Stimulated activated CD8-positive, alpha-beta memory T cell treated with anti-CD3 and anti-CD28 coated beads, Interleukin-4, amount 100 ng/mL, for 4 hours (primary cell): ENCODE measurements around the gene OSBPL8.
A peak's percentile ranks its signal among the peaks of the same experiment; 100 is the strongest.

ENCODE experiments used
- DNase-seq, 2 donors: peaks; one replicate each; pipeline ENCODE4 v3.0.0-alpha.2; 2020; ENCODE audit warnings: low read depth in 2 of 2, low spot score in 1 of 2

The OSBPL8 gene, protein sequence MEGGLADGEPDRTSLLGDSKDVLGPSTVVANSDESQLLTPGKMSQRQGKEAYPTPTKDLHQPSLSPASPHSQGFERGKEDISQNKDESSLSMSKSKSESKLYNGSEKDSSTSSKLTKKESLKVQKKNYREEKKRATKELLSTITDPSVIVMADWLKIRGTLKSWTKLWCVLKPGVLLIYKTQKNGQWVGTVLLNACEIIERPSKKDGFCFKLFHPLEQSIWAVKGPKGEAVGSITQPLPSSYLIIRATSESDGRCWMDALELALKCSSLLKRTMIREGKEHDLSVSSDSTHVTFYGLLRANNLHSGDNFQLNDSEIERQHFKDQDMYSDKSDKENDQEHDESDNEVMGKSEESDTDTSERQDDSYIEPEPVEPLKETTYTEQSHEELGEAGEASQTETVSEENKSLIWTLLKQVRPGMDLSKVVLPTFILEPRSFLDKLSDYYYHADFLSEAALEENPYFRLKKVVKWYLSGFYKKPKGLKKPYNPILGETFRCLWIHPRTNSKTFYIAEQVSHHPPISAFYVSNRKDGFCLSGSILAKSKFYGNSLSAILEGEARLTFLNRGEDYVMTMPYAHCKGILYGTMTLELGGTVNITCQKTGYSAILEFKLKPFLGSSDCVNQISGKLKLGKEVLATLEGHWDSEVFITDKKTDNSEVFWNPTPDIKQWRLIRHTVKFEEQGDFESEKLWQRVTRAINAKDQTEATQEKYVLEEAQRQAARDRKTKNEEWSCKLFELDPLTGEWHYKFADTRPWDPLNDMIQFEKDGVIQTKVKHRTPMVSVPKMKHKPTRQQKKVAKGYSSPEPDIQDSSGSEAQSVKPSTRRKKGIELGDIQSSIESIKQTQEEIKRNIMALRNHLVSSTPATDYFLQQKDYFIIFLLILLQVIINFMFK

DNA sequence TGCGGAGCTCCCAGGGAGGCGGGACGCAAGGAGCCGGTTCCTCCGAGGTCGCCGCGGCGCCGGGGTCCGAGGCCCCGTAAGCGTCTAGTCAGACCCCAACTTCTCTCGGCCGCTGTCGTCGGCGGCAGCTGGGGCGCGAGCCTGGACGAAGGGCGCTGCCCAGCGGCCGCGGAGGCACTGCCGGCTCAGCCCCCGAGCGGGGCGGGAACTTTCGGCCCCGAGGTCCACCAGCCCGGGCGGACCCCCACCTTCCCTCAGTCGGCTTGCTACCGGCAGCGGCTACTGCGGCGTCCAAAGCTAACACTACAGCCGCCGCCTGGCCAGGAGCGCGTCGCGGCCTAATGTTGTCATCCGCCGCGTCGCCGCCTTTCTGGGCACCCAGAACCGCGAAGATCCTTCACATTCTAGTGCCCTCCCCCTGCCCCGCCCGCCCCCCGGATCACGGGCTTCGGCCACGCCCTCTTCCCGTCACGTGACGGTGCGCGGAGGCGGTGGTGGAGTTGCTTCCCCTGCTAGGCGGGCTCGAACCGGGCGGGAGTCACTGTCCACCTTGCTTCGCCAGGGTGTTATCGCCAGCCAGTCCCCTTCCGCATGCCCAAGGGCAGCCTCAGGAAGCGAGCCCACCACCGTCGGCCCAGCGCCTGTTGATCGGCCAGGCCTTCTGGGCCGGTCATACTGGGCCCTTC is at the start of gene OSBPL8:
TSS of gene OSBPL8 (minus strand) at position 372 of the 686 bp plus-strand sequence. CDS start 72,220 bp downstream, outside the sequence.
- peak; percentile 92 to 98 for DNase-seq

DNA sequence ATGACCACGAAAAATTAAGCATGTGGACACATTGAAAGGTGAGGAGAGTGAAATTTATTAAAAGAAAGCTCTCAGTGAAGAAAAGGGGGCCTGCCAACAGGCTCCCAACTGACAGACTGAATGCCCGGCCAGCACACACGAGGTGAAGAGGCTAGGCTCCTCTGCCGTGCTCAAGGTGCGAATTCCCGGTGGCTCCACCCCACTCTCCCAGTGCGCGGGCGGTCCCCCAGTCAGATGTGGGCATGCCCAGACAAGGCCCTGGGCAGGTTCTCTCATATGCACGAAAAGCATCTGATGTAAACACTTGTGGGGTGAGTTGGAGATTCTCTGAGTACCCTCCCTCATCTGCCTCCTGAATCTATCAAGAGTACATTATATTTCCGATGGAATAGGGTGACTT is 48.5 kb upstream of the OSBPL8 start:
- DNase-seq, result no peak

DNA sequence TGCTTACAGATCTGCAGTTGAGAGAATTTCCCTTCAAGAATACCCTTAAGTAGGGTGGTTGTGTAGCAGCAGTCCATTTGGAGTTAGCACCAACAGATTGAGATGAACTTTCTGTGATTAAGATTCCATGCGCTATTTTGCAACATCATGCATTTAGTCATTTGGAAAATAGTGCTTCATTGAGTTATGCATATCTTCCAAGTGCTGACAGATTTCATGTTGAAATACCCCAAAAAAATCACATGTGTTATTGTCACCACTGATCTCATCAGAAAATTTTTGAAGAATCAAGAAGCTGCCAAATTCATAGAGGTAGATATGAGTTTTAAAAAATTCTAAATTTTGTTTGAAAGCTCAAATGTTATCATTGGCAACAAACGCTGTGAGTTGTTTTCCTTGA is 35.5 kb upstream of the OSBPL8 start:
- no peak for DNase-seq

DNA sequence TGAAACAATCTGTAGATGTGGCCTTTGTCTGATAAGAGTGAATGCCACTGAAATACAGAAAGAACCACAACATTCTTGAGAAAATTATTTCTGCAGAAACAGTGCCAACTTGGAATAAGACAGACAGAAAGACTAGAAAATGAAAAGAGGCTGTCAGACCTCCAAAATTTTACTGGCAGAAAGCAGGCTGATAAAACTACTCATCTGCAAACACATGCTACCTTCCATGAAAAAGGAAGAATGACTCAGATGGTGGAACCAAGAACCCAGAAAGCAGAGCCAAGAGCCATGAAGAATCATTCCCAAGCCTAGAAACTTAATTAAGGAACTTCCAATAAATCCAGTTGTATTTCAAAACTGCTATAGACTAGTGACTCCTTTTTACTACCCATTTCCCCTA is 31.9 kb upstream of the OSBPL8 start:
- no peak for DNase-seq

DNA sequence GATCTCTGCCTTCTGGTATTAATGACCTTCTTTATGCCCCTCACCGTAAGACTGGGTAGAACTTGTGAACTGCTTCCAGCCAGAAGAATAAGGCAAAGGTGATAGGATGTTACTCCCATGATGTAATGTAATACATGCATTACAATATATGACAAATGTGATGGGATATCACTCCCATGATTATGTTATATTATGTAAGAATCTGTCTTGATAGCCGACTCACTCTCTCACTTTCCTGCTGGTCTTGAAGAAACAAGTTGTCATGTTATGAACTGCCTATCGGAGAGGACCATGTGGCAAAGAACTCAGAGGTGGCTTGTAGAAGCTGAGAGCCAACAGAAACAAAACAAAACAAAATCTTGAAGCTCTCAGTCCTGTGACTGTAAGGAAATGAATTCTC is 30.6 kb upstream of the OSBPL8 start:
- no peak for DNase-seq

DNA sequence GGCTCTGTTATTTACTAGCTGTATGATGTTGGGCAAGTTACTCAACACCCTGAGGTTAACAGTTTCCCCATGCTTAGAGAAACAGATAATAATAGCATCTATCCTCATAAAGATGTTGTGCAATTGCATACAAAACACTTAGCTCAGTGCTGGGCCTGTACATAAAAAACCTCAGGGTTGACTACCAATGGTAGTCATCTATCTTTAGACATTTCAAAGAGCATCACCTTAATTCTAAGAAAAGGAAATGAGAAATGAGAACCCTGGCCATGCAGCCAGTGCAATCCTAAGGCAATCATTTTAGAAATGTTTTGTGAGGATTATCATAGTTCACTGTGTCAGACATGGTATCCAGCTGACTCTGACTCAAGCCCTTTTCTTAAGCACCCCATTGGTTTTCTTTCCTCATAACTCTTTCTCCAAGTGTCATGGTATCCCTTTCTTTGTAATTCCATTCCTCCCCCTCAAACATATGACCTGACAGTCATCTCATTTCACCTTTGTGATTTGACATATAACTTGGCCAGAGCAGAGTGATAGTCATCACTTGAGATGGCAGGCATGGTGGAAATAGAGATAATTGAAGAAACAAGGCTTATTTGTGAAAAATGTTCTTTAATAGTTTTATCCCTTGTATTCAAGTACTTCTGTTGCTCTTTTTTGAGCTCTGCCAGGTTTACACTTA is 29.5 kb upstream of the OSBPL8 start:
- no peak for DNase-seq

DNA sequence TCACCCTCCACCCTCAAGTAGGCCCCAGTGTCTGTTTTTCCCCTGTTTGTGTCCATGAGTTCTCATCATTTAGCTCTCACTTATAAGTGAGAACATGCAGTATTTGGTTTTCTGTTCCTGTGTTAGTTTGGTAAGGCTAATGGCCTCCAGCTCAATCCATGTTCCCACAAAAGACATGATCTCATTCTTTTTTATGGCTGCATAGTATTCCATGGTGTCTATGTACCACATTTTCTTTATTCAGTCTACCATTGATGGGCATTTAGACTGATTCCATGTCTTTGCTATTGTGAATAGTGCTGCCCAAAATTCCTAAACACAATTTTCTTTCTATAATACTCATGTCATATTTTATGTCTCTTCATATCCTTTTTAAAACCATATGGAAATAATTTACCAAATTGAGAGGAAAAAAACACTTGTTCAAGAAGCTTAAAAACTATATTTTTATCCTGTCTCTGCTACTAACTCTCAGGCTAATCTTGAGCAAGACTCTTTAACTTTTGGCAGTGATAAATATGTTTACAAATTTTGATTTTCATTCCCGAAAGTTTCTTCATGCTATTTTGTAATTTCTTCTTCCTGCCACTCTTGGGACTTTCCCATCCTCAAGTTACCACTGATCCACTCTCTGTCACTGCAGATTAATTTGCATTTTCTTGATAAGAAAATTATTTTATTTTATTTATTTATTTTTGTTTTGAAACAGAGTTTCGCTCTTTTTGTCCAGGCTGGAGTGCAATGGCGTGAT is 28.0 kb upstream of the OSBPL8 start:
- DNase-seq, result no peak

DNA sequence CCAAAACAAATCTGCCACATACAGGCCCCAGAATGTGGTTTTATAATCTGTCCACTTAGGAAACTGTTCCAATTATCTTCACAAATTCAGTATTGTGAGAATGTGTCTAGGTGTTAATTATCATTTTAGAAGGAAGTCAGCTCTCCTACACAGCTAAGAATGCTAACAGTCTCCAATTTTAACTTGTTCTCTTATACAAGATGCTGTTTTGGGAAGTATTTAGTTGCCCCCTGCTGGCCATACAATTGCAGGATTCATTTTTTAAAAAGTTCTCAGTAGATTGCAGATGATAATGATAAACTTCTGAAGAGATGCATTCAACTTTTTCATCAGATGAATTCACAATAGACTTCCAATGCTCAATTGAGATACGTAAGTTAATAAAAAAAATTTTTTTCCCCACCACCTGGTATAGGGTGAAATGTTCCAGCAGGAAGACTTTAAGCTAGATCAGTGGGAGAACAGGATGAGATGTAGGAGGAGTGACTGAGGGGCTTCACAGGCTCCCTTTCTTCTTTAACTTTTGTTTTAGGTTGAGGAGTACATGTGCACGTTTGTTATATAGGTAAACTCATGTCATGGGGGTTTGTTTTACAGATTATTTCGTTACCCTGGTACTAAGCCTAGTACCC is 27.3 kb upstream of the OSBPL8 start:
- DNase-seq, result peak in 1 of 2 donors; percentile 13

DNA sequence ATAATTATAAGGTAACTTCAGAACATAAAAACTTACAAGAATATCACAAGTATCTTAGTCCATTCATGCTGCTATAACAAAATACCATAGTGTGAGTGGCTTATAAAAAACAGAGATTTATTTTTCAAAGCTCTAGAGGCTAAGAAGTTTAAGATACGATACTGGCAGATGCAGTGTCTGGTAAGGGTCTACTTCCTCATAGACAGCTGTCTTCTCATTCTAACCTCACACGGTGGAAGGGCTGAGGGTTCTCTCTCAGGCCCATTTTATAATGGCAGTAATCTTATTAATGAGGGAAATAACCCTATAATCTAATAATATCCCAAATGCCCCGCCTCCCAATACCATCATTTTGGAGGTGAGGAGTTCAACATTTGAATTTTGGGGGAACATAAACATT is 23.7 kb upstream of the OSBPL8 start:
- DNase-seq, result no peak

DNA sequence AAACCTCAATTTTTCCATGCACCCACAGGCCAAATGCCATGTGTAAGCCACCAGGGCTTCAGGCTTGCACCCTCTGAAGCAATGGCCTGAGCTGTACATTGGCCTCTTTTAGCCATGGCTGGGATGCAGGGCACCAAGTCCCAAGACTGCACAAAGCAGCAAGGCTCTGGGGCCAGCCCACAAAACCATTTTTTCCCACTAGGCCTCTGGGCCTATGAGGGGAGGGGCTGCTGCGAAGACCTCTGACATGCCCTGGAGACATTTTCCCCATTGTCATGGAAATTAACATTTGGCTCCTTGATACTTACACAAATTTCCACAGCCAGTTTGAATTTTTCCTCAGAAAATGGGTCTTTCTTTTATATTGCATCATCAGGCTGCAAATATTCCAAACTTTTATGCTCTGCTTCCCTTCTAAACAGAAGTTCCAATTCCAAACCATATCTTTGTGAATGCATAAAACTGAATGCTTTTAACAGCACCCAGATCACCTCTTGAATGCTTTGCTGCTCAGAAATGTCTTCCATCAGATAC is 14.3 kb upstream of the OSBPL8 start:
- no peak for DNase-seq

DNA sequence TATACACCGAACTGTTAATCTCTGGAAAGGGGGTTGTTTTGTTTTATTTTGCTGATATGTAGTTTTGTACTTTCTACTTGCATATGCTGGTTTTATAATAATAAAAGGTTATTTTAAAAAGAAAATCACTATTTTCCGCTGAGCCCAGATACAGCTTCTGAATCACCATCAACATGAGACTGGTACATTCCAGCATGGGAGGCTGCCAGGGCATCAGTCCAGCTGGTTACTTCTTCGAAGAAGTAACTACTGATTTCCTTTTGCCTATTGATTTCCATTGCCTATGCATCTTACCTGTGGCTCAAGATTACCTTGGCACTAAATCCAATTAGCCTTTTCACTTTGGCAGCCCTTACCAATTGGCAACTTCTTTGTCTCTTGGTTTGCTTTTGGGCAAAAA is 11.7 kb upstream of the OSBPL8 start:
- no peak for DNase-seq

DNA sequence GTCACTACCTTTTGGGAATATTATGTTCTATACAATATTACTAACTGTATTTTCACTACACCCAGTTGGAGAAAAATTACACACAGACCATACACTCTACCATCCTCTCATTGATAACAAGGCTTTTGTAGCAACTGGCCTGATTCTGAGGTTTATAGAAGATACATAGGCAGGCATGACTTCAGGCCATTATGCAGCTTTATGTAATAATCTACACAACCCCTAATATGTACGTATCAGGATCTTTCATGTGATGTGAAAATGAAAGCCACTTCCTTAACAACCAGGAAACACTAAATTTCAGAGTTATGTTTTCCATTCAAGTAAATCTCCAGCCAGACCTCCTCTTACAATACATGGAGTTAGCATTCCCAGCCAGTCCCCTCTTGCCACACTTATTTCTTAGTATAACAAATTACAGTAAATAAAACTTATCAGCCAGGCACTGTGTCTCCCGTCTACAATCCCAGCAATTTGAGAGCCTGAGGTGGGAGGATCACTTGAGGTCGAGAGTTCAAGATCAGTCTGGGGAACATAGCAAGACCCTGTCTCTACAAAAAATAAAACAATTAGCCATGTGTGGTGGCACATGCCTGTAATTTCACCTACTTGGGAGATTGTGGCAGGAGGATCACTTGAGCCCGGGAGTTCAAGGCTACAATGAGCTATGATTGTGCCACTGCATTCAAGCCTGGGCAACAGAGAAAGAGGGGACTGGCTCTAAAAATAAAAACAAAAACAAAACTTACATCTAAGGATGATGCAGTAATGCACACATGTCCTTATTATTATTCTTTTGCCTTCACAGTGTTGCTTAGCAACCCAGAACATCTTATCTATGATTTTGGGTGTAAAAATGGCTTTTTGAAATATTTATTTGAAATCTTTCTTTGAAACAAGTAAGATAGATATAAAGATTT is 10.4 kb upstream of the OSBPL8 start:
- no peak for DNase-seq

DNA sequence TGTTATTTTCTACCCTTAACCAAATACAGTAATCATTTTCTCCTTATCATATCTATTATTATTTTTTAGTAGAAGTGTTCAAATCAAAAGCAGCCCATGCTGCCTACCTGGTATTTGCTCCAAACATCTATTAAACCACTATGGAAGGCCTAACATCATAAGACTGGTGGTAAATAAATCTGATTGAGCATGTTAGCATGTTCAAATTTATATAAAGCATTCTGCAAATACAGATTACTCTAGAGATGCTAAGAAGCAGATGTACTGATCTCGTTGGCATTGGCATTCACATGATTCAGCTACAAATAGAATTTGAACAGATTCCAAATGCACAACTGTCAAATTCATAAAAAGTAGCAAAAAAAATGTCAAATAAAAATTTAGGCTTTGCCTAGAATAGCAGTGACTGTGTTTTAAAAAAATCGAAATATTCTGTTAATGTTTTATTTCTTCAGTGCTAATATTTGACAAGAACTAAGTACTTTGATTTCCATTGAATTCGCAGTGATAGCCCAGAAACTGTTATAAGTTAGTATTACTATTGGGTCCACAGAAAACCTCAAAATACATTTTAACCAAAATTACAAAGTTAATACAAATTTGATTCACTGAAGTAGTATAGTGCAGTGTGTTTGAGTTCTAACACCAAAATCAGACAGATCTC is 9.4 kb upstream of the OSBPL8 start:
- DNase-seq, result no peak

DNA sequence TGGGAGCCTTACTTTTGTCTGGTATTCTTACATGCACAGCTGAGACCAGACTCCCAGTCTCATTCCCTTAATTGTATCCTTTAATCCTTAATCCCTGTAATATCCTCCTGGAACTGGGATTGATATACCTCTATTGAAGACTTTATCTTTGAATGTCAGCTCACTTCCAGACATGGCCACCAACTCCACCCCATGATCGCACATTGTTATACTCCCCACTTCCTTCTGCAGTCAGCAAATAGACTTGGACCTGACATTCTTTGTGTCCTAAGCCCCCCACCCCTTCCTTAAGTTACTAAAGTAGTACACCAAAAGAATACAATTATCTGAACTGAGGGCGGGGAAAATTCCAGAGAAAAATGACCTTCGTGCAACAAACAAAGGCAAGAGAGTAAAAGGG is 8.6 kb upstream of the OSBPL8 start:
- DNase-seq, result no peak

DNA sequence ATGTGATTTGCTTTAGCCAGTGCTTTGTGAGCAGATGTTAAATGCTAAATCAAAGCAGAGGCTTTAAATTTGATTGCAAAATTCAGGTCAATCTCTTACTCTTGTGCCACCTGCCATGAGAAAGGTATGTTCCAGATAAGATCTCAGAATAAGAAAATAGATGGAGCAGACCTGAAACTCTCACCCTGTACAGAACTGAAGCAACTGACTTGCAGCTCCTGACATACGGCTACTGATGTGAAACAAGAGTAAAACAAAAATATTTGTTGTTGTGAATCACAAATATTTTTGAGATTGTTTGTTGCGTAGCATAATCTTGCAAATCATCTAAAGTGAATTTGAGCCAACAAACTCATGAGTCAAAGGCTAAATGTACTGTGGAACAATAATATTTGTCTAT is 3.5 kb upstream of the OSBPL8 start:
- DNase-seq, result no peak

DNA sequence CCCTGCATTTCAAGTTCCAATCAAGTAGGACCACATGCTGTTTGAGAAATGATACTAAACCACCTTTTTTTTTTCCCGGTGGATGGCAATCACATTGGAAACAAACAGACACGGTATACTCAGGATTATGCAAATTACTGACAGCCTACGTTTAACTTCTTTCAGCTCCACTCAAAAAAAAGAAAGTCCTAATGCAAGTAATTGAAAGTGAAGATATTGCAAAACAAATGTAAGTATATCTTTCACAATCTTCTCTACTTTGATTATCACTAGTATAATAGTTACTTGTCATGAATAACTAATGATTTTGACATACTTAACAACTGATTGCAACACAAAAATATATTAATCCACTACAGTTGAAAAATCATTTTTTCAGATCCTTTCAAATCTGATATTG is 2.6 kb upstream of the OSBPL8 start:
- no peak for DNase-seq

DNA sequence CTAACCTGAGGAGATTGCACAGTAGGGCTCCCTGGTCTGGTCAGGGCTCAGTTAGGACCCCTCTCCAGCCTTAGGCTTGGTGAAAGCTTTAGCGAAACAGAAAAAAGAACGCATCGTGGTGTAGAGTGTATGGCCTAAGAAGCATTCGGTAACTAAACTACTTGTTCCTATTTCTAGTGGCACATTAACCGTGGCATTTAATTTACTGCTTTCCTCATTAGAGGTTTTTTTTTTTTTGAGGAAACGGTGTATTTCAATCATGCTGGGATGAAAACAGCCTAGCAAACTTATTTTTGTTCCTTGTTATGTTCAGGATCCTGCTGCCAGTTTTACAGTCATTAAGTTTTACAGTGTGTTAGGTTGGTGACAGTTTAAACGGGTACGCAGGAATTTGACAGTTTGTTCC is 518 bp upstream of the OSBPL8 start:
- DNase-seq, result no peak
